ENCODE data around the gene LEFTY1. TPM values are rescaled to one million over a fixed set of nuclear protein-coding genes. Genes with fewer than 3 reads are reported as not detected.

The LEFTY1 gene
- total RNA-seq, 6 donors from 2014 or later: 0.47 to 0.69 TPM; not detected in 4

- Histone ChIP-seq H3K9me3 (no peaks in the 10 kb centered on the region), H3K27me3 (no peaks in the 10 kb centered on the region), H3K27ac (peak overlapping the region in 1 of 4 donors; percentile 43), H3K36me3 (peaks cover 5 to 87% (median 37%) of the 10 kb centered on the region in 4 donors), H3K4me3 (no peak overlapping the region), H3K4me1 (peaks cover 0 to 43% (median 21%) of the 10 kb centered on the region in 4 donors)
- 89 to 98% methylated on average over 12 of the region's 12 CpGs for WGBS, 2 donors
- TF ChIP-seq POLR2A (IDR thresholded peaks at IDR 0.05) (no peak), CTCF (IDR thresholded peaks at IDR 0.05) (no peak), EP300 (IDR thresholded peaks at IDR 0.05) (no peak), POLR2AphosphoS5 (IDR thresholded peaks at IDR 0.05) (no peak)
- DNase-seq (no peak), ATAC-seq (ENCODE audit: low FRiP score in 2 of 2) (no peak)
These were observed 35.5 kb downstream of the LEFTY1 start for GRCh38 chr1:225853441-225853840.

GRCh38 chr1:225852413-225853124 is 36.4 kb downstream of the LEFTY1 start:
- H3K27me3 ChIP-seq: no peaks in the 10 kb centered on the region
- DNase-seq (no peak), ATAC-seq (ENCODE audit: low FRiP score in 2 of 2) (no peak)
- H3K4me1 ChIP-seq: peaks cover 3 to 46% (median 21%) of the 10 kb centered on the region in 4 donors
- H3K4me3 ChIP-seq: no peak overlapping the region
- H3K36me3 ChIP-seq: peaks cover 5 to 88% (median 42%) of the 10 kb centered on the region in 4 donors
- H3K9me3 ChIP-seq: no peaks in the 10 kb centered on the region
- 88 to 92% methylated on average over 10 to 13 of the region's 13 CpGs for WGBS, 2 donors
- TF ChIP-seq CTCF (IDR thresholded peaks at IDR 0.05) (no peak), POLR2AphosphoS5 (IDR thresholded peaks at IDR 0.05) (no peak), POLR2A (IDR thresholded peaks at IDR 0.05) (no peak), EP300 (IDR thresholded peaks at IDR 0.05) (no peak)
- peak overlapping the region in 1 of 4 donors; percentile 12 for H3K27ac ChIP-seq

GRCh38 chr1:225851805-225852204 is 37.1 kb downstream of the LEFTY1 start:
- 38 to 49% methylated on average over 4 of the region's 4 CpGs for whole genome bisulfite sequencing, 2 donors
- Histone ChIP-seq H3K36me3 (peaks cover 10 to 93% (median 45%) of the 10 kb centered on the region in 4 donors), H3K4me3 (no peak overlapping the region), H3K27me3 (no peaks in the 10 kb centered on the region), H3K4me1 (peaks cover 7 to 46% (median 19%) of the 10 kb centered on the region in 4 donors), H3K9me3 (no peaks in the 10 kb centered on the region), H3K27ac (peak overlapping the region in 1 of 4 donors; percentile 11)
- no peak for DNase-seq
- no peak for TF ChIP-seq POLR2A (IDR thresholded peaks at IDR 0.05)
- peak in 1 of 2 donors; percentile 35 for TF ChIP-seq POLR2AphosphoS5 (IDR thresholded peaks at IDR 0.05)
- no peak for ATAC-seq (ENCODE audit: low FRiP score in 2 of 2)

GRCh38 chr1:225850370-225850769 is 38.6 kb downstream of the LEFTY1 start:
- 91 to 95% methylated on average over 7 of the region's 7 CpGs for WGBS, 2 donors

More at GRCh38 chr1:225850370-225850769, 38.6 kb downstream of the LEFTY1 start:
- Histone ChIP-seq H3K36me3 (peaks cover 11 to 95% (median 51%) of the 10 kb centered on the region in 4 donors), H3K9me3 (no peaks in the 10 kb centered on the region), H3K27ac (peak overlapping the region in 1 of 4 donors; percentile 60), H3K4me3 (no peak overlapping the region), H3K4me1 (peaks cover 10 to 36% (median 16%) of the 10 kb centered on the region in 4 donors), H3K27me3 (no peaks in the 10 kb centered on the region)
- DNase-seq: no peak
- ATAC-seq (ENCODE audit: low FRiP score in 2 of 2): no peak
- TF ChIP-seq CTCF (IDR thresholded peaks at IDR 0.05) (no peak), POLR2A (IDR thresholded peaks at IDR 0.05) (no peak), POLR2AphosphoS5 (IDR thresholded peaks at IDR 0.05) (no peak), EP300 (IDR thresholded peaks at IDR 0.05) (no peak)

All from upper lobe of left lung (tissue), 6 donors.